ENCODE results near the gene MPPED1.

DNA sequence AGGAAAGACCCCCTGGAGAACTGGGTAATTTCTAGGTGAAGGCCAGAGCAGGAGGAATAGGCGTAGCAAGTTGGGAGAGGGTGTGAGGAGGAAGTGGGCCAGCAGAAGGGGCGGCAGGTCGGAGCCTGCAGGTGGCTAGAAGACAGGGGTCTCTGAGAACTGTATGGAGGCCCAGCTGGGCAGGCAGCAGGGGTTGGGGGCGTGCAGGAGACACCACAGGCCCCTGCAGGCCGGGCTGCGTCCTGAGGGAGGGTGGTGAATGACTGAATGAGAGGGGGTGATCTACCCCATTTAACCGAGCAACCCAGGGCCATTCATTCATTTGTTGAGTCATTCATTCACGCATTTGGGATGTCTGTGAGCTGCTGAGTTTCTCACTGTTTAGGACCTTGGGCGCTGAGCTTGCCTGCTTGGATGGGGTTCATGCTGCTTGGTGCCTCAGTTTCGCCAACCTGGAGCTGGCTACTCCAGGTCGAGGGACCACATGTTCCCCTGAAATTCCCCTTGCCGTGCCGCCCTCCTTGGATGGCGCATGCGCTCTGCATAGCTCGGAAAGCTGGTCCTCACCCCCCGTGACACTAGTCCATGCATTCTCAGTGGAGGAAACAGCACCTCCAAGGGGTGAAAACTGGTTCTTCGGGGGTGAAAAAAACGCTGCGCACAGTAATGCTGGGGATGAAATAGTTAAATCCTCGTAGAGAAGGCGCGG is 15.6 kb downstream of the MPPED1 start:
- no peak for TF ChIP-seq EZH2 (IDR thresholded peaks at IDR 0.05)
- no peak for TF ChIP-seq POLR2AphosphoS5 (IDR thresholded peaks at IDR 0.05; ENCODE audit: borderline replicate concordance, low read depth, low read length)
- no peak for TF ChIP-seq FOXP2 (optimal IDR thresholded peaks at IDR 0.05; ENCODE audit: control extremely low read depth, extremely low read length, insufficient read depth)
